ENCODE data around the gene PALLD.

Gene PALLD

GRCh38 chr4:168528131-168528949 lies 31.5 kb downstream of the PALLD start:
- DNase-seq, result no peak

GRCh38 chr4:168529257-168529656 lies 32.4 kb downstream of the PALLD start:
- DNase-seq, result no peak

GRCh38 chr4:168531305-168531704 lies 34.5 kb downstream of the PALLD start:
- DNase-seq, result no peak

DNA sequence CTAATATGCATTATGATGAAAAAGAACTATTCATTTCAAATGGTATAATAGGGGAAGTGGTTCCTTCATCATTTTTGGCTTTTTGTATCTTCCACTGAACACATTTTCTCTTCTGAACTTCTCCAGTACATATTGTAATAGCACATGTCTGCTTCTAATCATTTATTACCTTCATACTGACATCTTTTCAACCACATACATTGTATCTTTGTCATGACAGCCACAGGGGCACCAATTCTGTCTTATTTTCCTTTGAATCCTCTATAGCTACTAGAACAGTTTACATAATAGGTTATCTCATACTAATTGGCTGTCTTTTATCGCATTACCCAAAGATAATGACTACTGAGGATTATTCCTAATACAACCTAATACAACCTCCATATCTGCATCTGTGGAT lies 37.7 kb downstream of the PALLD start:
- no peak for DNase-seq

GRCh38 chr4:168535689-168536088 lies 38.8 kb downstream of the PALLD start:
- no peak for DNase-seq

- DNase-seq, result no peak
These were observed 39.6 kb downstream of the PALLD start for GRCh38 chr4:168536448-168536847.

DNA sequence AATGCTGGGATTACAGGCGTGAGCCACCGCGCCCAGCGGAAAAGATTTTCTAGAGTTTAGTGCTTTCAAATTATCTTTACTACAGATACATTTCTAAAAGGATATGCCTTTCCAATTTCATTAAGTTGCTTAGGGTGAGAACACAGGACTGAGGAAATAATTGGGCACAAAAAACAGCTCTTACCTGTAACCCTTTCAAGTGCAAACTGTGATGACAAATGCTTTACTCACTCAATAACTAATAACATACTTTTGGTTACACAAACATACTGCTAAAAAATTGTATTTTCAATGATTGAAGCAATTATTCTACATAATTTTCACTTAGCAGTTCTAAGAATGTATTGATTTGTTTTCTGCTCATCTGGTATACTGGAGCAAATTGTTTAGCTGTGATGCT lies 40.2 kb downstream of the PALLD start:
- no peak for DNase-seq

GRCh38 chr4:168537571-168537970 lies 40.7 kb downstream of the PALLD start:
- no peak for DNase-seq

GRCh38 chr4:168538632-168539031 lies 41.8 kb downstream of the PALLD start:
- no peak for DNase-seq

GRCh38 chr4:168540086-168540485 lies 43.2 kb downstream of the PALLD start:
- DNase-seq, result peak; percentile 21

GRCh38 chr4:168540503-168541265 lies 43.8 kb downstream of the PALLD start:
- no peak for DNase-seq

- no peak for DNase-seq
These were observed 44.6 kb downstream of the PALLD start for GRCh38 chr4:168541266-168541953.

- DNase-seq, result no peak
These were observed 52.3 kb downstream of the PALLD start for GRCh38 chr4:168549143-168549542.

GRCh38 chr4:168550064-168550766 lies 53.4 kb downstream of the PALLD start:
- DNase-seq, result no peak

DNA sequence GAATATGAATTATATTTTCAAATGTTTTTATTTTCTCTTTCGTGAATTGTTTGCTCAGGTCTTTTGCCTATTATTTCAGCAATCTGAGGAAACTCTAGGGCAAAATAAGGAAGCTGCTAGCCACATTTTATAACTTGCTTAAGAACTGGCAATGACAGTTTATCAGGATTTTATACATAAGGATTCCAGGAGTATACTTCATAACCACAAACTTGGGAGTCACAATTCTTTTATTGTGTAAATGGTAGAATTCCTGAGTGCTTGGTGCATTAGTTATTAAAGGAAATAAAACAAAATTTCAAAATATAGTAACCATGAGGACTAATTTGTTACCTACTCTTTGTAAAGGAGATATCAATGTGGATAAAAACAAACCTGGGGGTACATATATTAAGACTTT lies 54.4 kb downstream of the PALLD start:
- no peak for DNase-seq

DNA sequence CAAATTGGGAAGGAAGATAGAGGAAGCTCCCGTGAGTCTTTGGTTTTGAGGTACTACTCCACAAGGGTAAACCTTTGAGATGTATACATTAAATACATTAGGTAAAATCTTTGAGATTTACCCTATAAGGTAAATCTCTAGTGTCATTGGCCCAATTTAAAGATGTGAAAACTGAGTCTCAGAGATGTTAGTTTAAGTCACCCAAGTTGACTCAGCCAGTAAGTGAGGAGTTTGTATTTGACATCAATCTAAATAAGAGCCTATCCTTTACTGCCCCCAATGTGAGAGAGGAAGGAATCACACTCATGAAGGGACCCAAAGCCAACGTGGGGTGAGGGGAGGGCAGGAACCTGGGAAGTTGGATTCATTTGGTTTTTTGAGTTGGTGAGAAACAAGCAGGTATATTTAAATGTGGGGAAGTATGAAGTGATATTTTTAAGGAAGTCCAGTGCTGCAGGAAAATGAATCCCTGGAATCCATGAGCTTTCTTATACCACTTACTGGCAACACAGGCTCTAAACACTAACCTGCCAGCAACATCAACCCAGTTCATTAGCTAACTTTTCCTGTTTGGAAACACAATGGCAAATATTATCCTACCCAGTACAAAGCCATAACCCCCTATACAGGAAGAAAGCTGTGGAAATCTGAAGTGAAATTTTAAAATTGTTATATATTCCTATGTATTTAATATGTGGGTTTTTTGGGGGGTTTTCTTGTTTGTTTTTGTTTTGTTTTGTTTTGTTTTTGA lies 55.3 kb downstream of the PALLD start:
- DNase-seq, result no peak

GRCh38 chr4:168553714-168554370 lies 57.0 kb downstream of the PALLD start:
- no peak for DNase-seq

GRCh38 chr4:168555437-168555836 lies 58.6 kb downstream of the PALLD start:
- no peak for DNase-seq

DNA sequence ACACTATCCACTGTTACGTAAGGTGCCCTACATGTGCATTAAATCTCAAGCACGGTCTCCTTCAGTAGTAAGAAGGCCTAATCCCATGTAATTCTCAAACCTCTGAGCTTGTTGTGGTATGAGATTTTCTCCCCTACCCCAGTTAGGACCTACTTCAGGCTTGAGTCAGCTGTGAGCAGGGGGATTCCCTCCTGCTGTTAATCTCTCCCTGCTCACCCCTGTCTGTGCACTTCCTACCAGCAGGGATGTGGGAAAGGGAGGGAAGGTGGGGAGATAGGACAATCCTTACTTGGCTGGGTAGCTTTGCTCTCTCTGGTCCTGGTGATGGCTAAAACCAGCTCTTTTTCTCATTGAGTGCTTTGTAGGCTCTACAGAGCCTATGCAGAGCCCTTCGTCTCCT lies 60.8 kb downstream of the PALLD start:
- no peak for DNase-seq

DNA sequence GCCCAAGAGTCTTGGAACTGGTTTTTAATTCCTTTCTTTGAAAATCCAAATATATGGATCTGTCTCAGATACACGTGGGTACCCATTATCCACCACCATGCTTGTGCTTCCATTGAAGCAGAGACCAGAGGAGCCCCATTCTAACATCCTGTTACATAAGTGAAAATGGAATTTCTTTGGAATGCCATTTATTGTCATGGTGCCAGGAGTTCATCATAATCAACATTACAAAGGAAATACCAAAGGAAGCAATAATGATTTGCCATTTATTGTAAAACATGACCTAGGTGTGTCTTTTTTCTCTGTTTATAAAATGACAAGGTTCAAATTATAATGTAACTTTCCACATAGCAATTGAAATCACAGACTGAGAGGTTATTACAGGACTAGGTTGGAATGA lies 61.7 kb downstream of the PALLD start:
- no peak for DNase-seq

All from stimulated activated CD4-positive, alpha-beta T cell treated with anti-CD3 and anti-CD28 coated beads, Interleukin-1b, Interleukin-23, amount 100 ng/mL, for 48 hours (primary cell).